Midbrain (tissue), 1 donor: Measurements from ENCODE around the gene HBG2.
"Not testable (repeated sequence)": the region's sequence is repeated elsewhere in the genome, so short reads cannot be mapped to it uniquely, and the experiment has no call there.

ENCODE experiments used
- DNase-seq: peaks from one replicate; lab custom pipeline; 2025; lab: John Stamatoyannopoulos, UW

HBG2 gene

GRCh38 chr11:5281596-5281995, 27.0 kb upstream of the HBG2 start:
- DNase-seq = no peak

- DNase-seq = peak; percentile 16
These were observed 26.1 kb upstream of the HBG2 start for GRCh38 chr11:5280582-5281102.

- no peak for DNase-seq
These were observed 25.0 kb upstream of the HBG2 start for GRCh38 chr11:5279471-5280090.

DNA sequence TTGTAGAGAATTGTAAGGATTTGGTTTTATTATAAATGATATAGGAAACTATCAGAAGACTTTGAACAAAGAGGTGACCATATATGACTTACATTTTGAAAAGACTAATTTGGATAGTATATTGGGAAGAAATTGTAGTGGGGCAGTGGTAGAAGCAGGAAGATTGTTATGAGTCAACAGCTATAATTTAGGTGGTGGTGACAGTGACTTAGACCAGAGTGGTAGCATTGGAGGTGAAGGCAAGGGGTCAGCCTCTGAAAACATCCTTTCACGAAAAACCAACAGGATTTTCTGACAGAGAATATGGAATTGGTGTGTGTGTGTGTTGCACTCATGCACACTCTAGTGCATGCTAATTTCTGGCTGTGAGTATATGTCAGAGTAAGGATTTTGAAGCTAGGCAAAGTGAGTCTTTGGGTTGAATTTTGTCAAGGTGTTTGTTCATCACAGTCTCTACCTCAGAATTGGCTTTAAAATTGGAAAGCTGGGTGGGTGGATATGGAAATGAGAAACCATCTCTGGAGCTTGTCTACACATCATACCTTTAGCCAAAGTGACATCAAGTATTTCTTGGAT, 23.3 kb upstream of the HBG2 start:
- DNase-seq = no peak

DNA sequence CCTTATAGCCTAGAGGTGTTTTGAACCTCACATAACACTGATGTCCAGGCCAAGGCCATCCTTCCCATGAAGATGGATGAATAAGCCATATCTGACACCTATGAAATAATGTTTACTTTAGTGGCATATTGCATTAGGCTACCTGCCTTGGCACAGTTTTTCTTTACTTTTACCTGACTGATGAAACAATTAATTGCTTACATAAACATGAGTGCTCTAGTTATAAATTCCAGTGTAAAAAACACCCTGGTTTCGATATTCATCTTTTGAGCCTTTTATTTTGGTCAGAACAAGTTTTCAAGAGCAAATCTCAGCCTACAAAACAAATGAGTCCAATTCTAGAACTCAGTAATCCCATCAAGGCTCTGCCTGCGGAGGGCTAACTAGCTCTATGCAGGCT, 22.1 kb upstream of the HBG2 start:
- no peak for DNase-seq

DNA sequence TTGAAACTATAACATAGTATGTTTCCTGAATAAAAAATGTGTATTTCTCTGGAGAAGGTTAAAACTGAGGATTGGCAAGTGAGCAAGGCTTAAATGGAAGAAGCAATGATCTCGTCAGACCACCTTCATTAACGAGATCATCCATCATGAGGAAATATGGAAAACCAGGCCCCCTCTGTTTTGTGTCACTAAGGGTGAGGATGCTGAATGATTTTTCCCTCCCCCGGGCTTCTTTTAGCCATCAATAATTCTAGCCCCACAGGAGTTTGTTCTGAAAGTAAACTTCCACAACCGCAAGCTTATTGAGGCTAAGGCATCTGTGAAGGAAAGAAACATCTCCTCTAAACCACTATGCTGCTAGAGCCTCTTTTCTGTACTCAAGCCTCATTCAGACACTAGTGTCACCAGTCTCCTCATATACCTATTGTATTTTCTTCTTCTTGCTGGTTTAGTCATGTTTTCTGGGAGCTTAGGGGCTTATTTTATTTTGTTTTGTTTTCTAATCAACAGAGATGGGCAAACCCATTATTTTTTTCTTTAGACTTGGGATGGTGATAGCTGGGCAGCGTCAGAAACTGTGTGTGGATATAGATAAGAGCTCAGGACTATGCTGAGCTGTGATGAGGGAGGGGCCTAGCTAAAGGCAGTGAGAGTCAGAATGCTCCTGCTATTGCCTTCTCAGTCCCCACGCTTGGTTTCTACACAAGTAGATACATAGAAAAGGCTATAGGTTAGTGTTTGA, 21.0 kb upstream of the HBG2 start:
- DNase-seq = no peak

GRCh38 chr11:5274395-5274794, 19.8 kb upstream of the HBG2 start:
- DNase-seq = no peak

GRCh38 chr11:5272395-5273017, 17.9 kb upstream of the HBG2 start:
- no peak for DNase-seq

GRCh38 chr11:5269715-5270147, 15.2 kb upstream of the HBG2 start, which contains the start of gene HBE1:
TSS of gene HBE1 (minus strand) at chr11:5269945. CDS start at chr11:5269890, 55 bp downstream.
- no peak for DNase-seq

DNA sequence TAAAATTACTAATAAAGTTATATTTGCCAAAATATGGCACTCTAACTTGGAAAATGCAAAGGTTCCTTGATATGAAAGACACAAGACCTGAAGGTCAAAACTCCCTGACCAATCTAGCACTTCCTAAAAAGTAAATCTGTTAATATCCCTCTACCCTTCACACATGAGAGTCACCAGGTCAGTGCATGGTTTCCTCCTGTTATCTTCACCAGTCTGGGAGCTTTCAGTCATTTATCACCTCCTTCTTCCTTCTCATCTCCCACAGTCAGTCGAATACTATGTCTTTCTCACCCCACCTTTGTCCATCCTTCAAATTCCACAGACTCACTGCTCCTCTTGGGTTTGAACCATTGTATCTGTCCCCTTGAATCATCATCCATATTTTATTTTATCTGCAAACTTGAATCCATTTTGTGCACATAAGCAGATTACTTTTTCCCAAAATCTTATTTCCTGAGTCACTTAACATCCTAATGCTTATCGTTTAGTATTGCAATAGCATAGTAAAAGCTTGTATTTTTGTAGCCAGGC, 12.5 kb upstream of the HBG2 start:
- no peak for DNase-seq

DNA sequence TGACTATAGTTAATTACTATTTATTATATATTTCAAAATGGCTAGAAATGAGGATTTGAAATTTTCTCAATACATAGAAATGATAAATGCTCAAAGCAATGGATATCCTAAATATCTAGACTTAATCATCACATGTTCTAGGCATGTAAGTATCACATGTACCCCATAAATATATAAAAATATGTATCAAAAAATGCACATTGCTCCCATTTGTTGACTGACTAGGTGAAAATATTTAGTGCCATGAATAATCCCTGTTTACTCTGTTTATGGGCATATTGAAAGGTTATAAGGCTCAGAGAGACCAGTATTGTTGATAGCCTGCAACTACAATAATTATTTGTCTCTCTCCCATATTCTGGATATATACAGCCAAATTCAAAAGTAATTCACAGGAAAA, 12.0 kb upstream of the HBG2 start:
- no peak for DNase-seq

- no peak for DNase-seq
These were observed 11.3 kb upstream of the HBG2 start for GRCh38 chr11:5265832-5266231.

GRCh38 chr11:5258543-5259262, 4.1 kb upstream of the HBG2 start:
- no peak for DNase-seq

- DNase-seq = no peak
These were observed 2.7 kb upstream of the HBG2 start for GRCh38 chr11:5257296-5257695.

DNA sequence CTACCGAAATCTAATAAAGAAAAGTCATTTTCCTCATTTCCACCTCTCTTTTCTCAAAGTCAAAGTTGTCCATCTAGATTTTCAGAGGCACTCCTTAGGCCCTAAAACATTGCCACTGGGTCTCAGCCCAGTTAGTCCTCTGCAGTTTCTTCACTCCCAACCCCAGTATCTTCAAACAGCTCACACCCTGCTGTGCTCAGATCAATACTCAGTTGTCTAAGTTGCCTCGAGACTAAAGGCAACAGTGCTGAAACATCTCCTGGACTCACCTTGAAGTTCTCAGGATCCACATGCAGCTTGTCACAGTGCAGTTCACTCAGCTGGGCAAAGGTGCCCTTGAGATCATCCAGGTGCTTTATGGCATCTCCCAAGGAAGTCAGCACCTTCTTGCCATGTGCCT, 558 bp downstream of the HBG2 start:
- not testable (repeated sequence) for DNase-seq

- not testable (repeated sequence) for DNase-seq
These were observed 1.1 kb downstream of the HBG2 start for GRCh38 chr11:5253440-5253839.

GRCh38 chr11:5252919-5253265, 1.7 kb downstream of the HBG2 start:
- DNase-seq = no peak

GRCh38 chr11:5252192-5252918, 2.2 kb downstream of the HBG2 start:
- no peak for DNase-seq

GRCh38 chr11:5251746-5252145, 2.8 kb downstream of the HBG2 start:
- no peak for DNase-seq

- no peak for DNase-seq
These were observed 3.9 kb downstream of the HBG2 start for GRCh38 chr11:5250543-5251204.
